ENCODE data around the gene C15orf40.

Gene C15orf40

DNA sequence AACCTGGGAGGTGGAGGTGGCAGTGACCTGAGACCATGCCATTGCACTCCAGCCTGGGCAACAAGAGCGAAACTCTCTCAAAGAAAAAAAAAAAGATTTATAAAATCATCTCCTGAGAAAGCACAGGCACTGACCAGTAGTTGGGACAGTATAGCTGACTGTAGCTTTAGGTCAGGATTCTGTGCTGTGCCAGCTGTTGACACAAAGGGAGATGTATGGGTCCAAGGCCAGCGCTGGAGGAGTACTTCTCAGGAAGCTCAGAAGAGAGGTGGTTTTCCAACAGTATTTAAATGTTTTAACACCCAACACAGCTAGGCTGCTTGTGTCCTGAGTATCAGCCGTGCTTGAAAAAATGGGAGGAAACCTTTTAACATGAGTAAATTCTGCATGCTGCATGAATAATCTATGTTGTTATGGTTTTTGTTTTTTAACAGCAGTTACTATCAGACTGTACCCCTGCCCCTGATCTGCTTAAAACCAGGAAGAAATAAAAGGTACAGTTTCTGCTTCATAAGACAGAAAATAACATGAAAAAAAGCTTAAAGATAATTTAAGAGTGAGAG is 18.9 kb downstream of the C15orf40 start:
- no peak for DNase-seq

DNA sequence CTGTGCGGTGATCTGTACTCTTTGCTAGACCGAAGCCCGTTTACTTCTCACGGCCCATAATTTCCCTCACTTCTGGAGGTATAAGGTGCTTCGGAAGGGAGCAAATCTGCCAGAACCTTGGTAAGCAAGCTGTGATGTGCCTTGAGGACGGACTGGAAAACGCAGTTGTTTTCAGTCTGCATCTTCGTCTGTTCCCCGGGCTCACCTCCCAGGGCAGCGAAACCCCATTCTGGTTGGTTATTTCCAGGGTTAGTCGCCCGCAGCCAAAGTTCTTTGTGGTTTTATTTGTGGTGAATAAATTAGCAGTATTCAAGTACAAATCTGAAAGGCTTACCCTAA is 25.0 kb downstream of the C15orf40 start:
- DNase-seq, result no peak

GRCh38 chr15:82985688-82986441 is 25.6 kb downstream of the C15orf40 start, which contains the start of gene RAMAC:
Gene RAMAC (plus strand): TSS chr15:82986210. CDS start chr15:82989019, 2,809 bp downstream.
- peak; percentile 97 for DNase-seq

GRCh38 chr15:82980981-82981380 is 30.5 kb downstream of the C15orf40 start:
- DNase-seq, result no peak

DNA sequence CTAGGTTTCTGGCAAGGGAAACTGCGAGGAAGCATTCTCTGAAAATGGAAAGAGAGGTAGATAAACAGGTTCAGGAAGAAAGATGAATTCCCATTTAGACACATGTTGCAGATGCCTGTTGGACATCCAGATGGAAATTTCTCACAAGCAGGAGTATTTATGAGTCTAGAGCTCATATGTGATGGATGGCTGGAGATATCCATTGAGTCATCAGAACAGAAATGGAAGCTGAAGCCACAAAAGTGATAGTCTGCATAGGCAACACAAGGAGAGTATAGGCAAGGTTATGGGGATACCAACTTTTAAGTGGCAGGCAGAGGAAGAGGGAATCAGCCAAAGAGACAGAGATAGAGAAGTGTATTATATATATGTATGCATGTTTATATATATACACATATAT is 31.7 kb downstream of the C15orf40 start:
- no peak for DNase-seq

DNA sequence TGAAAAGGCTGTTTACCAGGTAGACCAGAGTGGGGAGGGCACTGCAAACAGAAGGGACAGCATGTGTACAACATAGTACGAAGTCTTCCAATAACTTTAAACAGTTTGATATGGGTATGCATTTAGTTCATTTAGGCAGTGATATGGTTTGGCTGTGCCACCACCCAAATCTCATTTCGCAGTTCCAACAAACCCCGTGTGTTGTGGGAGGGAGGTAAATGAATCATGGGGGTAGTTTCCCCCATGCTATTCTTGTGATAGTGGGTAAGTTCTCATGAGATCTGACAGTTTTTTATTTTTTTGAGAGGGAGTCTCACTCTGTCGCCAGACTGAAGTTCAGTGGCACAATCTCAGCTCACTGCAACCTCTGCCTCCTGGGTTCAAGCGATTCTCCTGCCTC is 33.0 kb downstream of the C15orf40 start:
- no peak for DNase-seq

GRCh38 chr15:82977076-82977475 is 34.4 kb downstream of the C15orf40 start:
- DNase-seq, result no peak

GRCh38 chr15:82972990-82973389 is 38.4 kb downstream of the C15orf40 start:
- DNase-seq, result no peak

DNA sequence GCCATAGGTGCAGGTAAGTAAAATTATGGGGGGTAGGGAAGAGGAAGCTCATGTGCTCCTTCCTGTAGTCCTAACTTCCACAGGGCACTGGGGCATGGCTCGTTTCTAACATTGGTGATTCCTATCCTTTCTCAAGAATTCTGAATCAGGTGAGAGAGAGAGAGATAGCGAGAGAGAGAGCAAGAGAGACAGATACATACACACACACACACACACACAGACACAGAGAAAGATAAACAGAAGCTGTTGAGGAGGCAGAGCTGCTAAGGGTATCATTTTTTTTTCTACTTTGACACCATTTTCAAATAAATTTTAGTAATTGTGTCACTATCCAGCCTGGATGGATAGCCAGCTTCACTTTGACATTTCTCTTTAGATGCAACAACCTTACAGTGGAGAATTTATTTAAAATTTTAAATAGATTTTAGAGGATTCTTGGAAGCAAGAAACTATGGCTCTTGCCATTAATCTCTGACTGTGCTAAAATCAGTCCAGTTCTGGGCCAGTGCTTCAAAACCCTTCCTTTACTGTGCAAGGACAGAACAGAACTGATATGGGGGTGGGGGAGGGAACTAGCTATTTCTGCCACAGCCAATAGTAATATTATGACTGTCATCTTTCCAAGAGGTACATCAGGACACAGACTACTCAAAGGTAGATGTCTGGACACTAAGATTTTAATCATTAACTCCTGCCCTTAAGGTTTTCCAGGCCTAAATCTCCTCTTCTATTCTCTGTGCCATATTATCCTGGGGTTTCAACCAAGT is 40.0 kb downstream of the C15orf40 start:
- no peak for DNase-seq

DNA sequence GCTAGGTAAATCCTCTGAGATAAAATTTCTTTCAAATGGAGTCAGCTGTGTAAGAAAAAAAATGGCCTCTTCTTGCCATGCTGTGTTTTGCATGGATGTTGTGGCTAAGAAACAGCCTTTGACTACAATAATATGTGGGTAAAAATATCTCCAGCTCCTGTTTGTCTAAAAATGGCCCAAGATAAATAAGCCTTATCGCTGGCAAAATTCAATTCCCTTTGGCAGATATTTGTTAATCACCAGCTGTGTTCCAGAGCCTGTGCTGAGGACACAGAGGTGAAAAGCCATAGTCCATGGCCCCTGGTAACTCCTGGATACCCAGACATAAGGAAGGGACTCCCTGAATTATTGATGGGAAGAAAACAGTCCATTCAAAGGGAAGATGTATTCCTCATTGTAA is 40.7 kb downstream of the C15orf40 start:
- no peak for DNase-seq

- no peak for DNase-seq
Measured at GRCh38 chr15:82970078-82970686, 41.3 kb downstream of the C15orf40 start.

GRCh38 chr15:82969353-82969752 is 42.1 kb downstream of the C15orf40 start:
- no peak for DNase-seq

GRCh38 chr15:82968066-82968465 is 43.4 kb downstream of the C15orf40 start:
- DNase-seq, result no peak

- DNase-seq, result no peak
Measured at GRCh38 chr15:82966671-82967071, 44.8 kb downstream of the C15orf40 start.

DNA sequence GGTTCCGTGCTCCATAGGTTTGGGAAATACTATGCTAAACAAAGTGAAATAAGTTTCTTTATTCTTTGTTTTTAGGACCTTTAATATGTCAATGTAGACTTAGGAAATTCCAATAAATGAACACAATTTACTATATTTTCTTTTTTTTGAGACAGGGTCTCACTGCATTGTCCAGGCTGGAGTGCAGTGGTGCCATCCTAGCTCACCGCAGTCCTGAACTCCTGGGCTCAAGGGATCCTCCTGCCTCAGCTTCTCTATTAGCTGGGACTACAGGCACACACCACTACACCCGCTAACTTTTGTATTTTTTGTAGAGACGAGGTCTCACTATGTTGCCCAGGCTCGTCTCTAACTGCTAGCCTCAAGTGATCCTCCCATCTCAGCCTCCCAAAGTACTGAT is 46.5 kb downstream of the C15orf40 start:
- no peak for DNase-seq

DNA sequence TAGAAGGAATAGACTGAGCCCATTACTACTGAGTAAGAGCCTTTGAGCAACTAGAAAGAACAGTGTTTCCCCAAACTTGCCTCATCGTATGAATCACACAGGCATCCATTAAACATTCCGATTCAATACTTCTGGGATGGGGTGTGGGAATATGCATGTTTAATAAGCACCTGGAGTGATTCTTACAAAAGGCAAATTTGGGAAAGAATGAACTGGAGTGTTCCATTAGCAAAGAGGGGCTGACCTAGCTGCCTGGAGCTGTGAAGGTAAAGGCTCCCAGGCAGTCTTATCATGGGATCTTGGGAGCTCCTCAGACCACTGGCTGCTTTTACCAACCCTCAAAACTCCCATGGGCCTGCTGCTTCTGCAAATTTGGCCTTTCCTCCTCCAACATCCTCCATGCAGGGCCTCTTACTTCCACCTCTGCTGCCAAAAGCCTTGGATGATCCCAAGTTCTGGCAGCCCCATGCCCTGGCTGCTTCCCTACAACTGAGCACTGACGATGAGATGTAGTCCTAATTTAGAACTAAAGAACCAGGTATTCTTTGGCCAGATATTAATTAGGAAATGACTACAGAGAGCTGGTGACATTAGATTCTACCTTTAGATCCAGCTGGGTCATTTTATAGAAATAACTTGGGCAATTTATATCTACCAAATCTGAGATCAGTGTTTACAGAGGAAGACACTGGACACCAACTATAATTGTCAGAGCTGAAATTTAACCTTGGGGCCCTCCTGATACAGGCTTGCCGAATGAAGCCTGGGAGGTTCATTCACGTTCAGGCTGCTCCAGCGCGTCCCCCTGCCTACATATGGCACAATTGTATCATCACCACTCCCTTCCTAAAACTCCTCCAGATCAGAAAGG is 47.7 kb downstream of the C15orf40 start:
- no peak for DNase-seq

GRCh38 chr15:82960766-82961165 is 50.7 kb downstream of the C15orf40 start:
- no peak for DNase-seq

- no peak for DNase-seq
Measured at GRCh38 chr15:82959423-82959822, 52.0 kb downstream of the C15orf40 start.

- no peak for DNase-seq
Measured at GRCh38 chr15:82958638-82959037, 52.8 kb downstream of the C15orf40 start.

- DNase-seq, result no peak
Measured at GRCh38 chr15:82952158-82953081, 59.0 kb downstream of the C15orf40 start, which contains the start of gene HOMER2. Gene HOMER2 (minus strand): TSS chr15:82952720. CDS start chr15:82952535, 185 bp downstream.

DNA sequence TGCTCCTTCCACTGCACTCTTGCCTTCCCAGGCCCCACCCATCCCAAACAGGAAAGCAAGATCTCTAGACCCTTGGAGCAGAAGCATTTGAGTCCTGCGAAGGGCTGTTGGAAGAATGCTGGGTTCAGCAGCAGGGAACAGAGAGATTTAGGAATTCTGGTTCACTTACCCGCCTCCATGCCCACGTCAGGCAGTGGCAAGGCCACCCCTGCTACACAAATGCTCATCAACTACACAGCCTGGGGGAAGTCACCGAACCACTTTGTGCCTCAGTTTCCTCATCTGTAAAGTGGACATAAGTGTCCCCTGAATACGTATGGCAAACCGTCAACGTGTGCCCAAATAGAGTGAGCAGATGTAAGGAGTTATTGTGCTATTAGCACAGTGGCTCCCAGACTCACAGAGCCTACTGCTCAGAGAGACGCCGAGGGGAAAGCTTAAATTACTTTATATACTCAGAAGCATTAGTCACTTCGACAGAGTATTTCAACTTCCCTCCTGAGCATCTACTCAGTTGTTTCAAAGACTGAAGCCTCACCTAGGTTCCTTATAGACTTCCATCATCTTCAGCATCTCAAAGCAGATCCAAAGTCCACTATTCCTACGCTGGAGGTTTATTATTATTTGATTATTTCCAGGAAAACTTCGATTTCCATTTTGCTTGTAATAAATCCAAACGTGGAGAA is 59.8 kb downstream of the C15orf40 start:
- DNase-seq, result no peak
